ENCODE measurements around the gene CTNNA3. TPM values are rescaled to one million over a fixed set of nuclear protein-coding genes. Genes with fewer than 3 reads are reported as not detected.
"Not testable (repeated sequence)": the region's sequence is repeated elsewhere in the genome, so short reads cannot be mapped to it uniquely, and the experiment has no call there.

CTNNA3 gene
- total RNA-seq, 1 experiment from 2014 or later = not detected

- DNase-seq = no peak
- no peaks in the 10 kb centered on the region for H3K9me3 Mint-ChIP-seq (ENCODE audit: low read depth, unreplicated experiment)
- no peak overlapping the region for H3K27ac Mint-ChIP-seq (ENCODE audit: unreplicated experiment)
- no peaks in the 10 kb centered on the region for H3K4me1 Mint-ChIP-seq (ENCODE audit: low read depth, unreplicated experiment)
- CTCF ChIA-PET = interaction anchor here (0.6 to 2.6 kb wide), 8 partner anchors 9 to 157 kb away, joined by 3 to 40 read pairs (median 5); no protein-coding TSS in a partner anchor
- intact Hi-C loops (cut with micrococcal nuclease; ENCODE audit: unreplicated experiment) = loop anchor here (10.0 kb wide), 1 partner anchor 507 kb away; no protein-coding TSS in a partner anchor
- H3K4me3 Mint-ChIP-seq (ENCODE audit: low read depth, unreplicated experiment) = no peak overlapping the region
- TF ChIP-seq, protein P1, sequence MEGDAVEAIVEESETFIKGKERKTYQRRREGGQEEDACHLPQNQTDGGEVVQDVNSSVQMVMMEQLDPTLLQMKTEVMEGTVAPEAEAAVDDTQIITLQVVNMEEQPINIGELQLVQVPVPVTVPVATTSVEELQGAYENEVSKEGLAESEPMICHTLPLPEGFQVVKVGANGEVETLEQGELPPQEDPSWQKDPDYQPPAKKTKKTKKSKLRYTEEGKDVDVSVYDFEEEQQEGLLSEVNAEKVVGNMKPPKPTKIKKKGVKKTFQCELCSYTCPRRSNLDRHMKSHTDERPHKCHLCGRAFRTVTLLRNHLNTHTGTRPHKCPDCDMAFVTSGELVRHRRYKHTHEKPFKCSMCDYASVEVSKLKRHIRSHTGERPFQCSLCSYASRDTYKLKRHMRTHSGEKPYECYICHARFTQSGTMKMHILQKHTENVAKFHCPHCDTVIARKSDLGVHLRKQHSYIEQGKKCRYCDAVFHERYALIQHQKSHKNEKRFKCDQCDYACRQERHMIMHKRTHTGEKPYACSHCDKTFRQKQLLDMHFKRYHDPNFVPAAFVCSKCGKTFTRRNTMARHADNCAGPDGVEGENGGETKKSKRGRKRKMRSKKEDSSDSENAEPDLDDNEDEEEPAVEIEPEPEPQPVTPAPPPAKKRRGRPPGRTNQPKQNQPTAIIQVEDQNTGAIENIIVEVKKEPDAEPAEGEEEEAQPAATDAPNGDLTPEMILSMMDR (IDR thresholded peaks at IDR 0.05; ENCODE audit: unreplicated experiment) = no peak
- H3K27me3 Mint-ChIP-seq (ENCODE audit: unreplicated experiment) = peaks cover 67% of the 10 kb centered on the region
- BruUV-seq (replicated peaks) = no TSS peak
- H3K36me3 Mint-ChIP-seq (ENCODE audit: insufficient read depth, unreplicated experiment) = no peaks in the 10 kb centered on the region
These were observed 2.2 kb upstream of the CTNNA3 start for GRCh38 chr10:67698164-67698563.

DNA sequence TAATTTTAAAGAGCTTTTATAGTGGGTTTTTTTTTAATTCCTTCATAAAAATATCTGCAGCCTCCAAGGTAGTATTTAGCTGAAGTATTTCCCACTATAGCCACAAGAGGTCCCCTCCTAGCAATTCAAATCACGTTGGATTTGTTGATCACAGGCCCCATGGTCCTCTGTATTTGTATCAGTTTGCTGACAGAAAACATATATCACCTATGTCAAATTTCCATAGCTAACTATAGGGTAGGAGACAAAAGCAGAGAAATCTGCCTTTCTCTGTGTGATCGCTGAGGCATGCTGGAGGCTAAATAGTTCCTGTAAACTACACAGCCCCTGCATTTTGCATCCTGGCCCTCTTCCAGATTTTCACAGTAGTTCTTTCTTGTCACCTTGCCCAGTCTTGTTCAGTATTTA lies 1.7 kb upstream of the CTNNA3 start:
- CTCF ChIA-PET = interaction anchor here (0.6 to 2.6 kb wide), 9 partner anchors 9 to 158 kb away, joined by 3 to 40 read pairs (median 6); no protein-coding TSS in a partner anchor
- peak; percentile 44 for DNase-seq
- intact Hi-C loops (cut with micrococcal nuclease; ENCODE audit: unreplicated experiment) = loop anchor here (1.0 to 10.0 kb wide), 3 partner anchors 67 to 507 kb away; no protein-coding TSS in a partner anchor
- Mint-ChIP-seq H3K36me3 (ENCODE audit: insufficient read depth, unreplicated experiment) (no peaks in the 10 kb centered on the region), H3K27ac (ENCODE audit: unreplicated experiment) (no peak overlapping the region), H3K27me3 (ENCODE audit: unreplicated experiment) (peaks cover 63% of the 10 kb centered on the region), H3K4me1 (ENCODE audit: low read depth, unreplicated experiment) (no peaks in the 10 kb centered on the region), H3K4me3 (ENCODE audit: low read depth, unreplicated experiment) (no peak overlapping the region), H3K9me3 (ENCODE audit: low read depth, unreplicated experiment) (no peaks in the 10 kb centered on the region)
- TF ChIP-seq, protein P1 (IDR thresholded peaks at IDR 0.05; ENCODE audit: unreplicated experiment) = peak; percentile 57
- no TSS peak for BruUV-seq (replicated peaks)

DNA sequence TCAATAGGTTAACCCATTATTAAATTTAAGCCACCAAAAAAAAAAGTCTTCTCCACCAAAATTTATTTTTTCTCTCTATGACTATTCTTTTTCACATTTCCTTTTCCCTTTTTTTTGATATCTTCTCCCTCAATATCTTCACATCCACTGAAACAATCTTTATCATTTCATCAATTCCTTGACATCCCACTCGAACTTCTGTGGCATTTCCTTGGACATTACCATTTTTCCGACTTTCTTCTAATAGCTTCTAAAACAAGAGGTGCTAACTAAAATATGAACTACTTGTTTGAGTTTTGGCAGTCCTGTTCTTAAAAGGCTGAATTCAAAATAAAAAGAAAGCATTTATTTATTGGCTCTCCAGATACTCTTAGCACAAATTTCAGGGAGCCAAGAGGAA lies 684 bp upstream of the CTNNA3 start:
- TF ChIP-seq, protein P1 (IDR thresholded peaks at IDR 0.05; ENCODE audit: unreplicated experiment) = no peak
- H3K27me3 Mint-ChIP-seq (ENCODE audit: unreplicated experiment) = peaks cover 54% of the 10 kb centered on the region
- H3K36me3 Mint-ChIP-seq (ENCODE audit: insufficient read depth, unreplicated experiment) = no peaks in the 10 kb centered on the region
- H3K4me1 Mint-ChIP-seq (ENCODE audit: low read depth, unreplicated experiment) = no peaks in the 10 kb centered on the region
- BruUV-seq (replicated peaks) = no TSS peak
- H3K27ac Mint-ChIP-seq (ENCODE audit: unreplicated experiment) = no peak overlapping the region
- no peak overlapping the region for H3K4me3 Mint-ChIP-seq (ENCODE audit: low read depth, unreplicated experiment)
- CTCF ChIA-PET = interaction anchor here (1.3 to 2.6 kb wide), 4 partner anchors 10 to 159 kb away, joined by 3 to 40 read pairs (median 6); no protein-coding TSS in a partner anchor
- H3K9me3 Mint-ChIP-seq (ENCODE audit: low read depth, unreplicated experiment) = no peaks in the 10 kb centered on the region
- DNase-seq = no peak
- intact Hi-C loops (cut with micrococcal nuclease; ENCODE audit: unreplicated experiment) = loop anchor here (1.0 to 10.0 kb wide), 3 partner anchors 68 to 508 kb away; no protein-coding TSS in a partner anchor

DNA sequence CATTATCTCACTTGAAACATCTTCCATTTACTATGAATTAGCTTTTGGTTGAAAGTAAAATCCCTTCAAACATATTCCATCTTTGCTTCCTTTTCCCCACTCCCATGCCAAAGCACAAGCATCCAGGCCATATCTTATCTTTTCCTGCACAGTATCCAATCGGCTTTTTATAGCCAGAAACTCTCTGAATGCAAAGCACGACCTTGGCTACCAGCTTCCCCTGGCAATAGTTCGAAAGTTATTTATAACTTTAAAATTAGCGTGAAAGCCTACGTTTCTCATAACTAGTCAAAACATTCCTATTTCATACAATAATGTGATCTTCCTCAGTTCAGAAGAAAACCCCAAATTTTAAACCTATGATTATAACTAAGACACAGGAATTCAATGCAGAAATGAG lies 440 bp downstream of the CTNNA3 start:
- H3K4me3 Mint-ChIP-seq (ENCODE audit: low read depth, unreplicated experiment) = no peak overlapping the region
- H3K4me1 Mint-ChIP-seq (ENCODE audit: low read depth, unreplicated experiment) = no peaks in the 10 kb centered on the region
- H3K27me3 Mint-ChIP-seq (ENCODE audit: unreplicated experiment) = peaks cover 46% of the 10 kb centered on the region
- CTCF ChIA-PET = interaction anchor here (1.4 kb wide), 1 partner anchor 84 kb away, joined by 6 read pairs; no protein-coding TSS in a partner anchor
- TF ChIP-seq, protein P1 (IDR thresholded peaks at IDR 0.05; ENCODE audit: unreplicated experiment) = no peak
- peaks cover 2% of the 10 kb centered on the region for H3K9me3 Mint-ChIP-seq (ENCODE audit: low read depth, unreplicated experiment)
- H3K36me3 Mint-ChIP-seq (ENCODE audit: insufficient read depth, unreplicated experiment) = no peaks in the 10 kb centered on the region
- DNase-seq = no peak
- BruUV-seq (replicated peaks) = no TSS peak
- intact Hi-C loops (cut with micrococcal nuclease; ENCODE audit: unreplicated experiment) = loop anchor here (10.0 kb wide), 1 partner anchor 509 kb away; no protein-coding TSS in a partner anchor
- H3K27ac Mint-ChIP-seq (ENCODE audit: unreplicated experiment) = no peak overlapping the region

- peaks cover 46% of the 10 kb centered on the region for H3K27me3 Mint-ChIP-seq (ENCODE audit: unreplicated experiment)
- intact Hi-C loops (cut with micrococcal nuclease; ENCODE audit: unreplicated experiment) = loop anchor here (10.0 kb wide), 1 partner anchor 513 kb away; no protein-coding TSS in a partner anchor
- H3K9me3 Mint-ChIP-seq (ENCODE audit: low read depth, unreplicated experiment); DNase-seq; H3K27ac Mint-ChIP-seq (ENCODE audit: unreplicated experiment); H3K4me3 Mint-ChIP-seq (ENCODE audit: low read depth, unreplicated experiment); CTCF ChIA-PET; H3K4me1 Mint-ChIP-seq (ENCODE audit: low read depth, unreplicated experiment); H3K36me3 Mint-ChIP-seq (ENCODE audit: insufficient read depth, unreplicated experiment); BruUV-seq (replicated peaks): not testable (repeated sequence)
These were observed 4.1 kb downstream of the CTNNA3 start for GRCh38 chr10:67691861-67692260.

DNA sequence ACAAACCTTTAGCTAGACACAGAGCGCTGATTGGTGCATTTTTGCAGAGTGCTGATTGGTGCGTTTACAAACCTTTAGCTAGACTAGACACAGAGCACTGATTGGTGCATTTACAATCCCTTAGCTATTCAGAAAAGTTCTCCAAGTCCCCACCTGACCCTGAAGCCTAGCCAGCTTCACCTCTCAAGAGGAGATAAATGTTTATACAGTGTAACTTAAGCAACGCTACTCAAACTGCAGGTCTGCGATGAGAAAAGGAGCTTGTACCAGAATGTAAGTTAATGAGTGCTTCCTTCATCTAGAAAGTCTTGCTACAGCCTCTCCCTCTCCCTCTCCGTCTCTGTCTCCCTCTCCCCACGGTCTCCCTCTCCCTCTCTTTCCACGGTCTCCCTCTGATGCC lies 5.5 kb downstream of the CTNNA3 start:
- H3K4me3 Mint-ChIP-seq (ENCODE audit: low read depth, unreplicated experiment); BruUV-seq (replicated peaks); H3K36me3 Mint-ChIP-seq (ENCODE audit: insufficient read depth, unreplicated experiment); H3K27ac Mint-ChIP-seq (ENCODE audit: unreplicated experiment); DNase-seq; CTCF ChIA-PET; H3K9me3 Mint-ChIP-seq (ENCODE audit: low read depth, unreplicated experiment); H3K4me1 Mint-ChIP-seq (ENCODE audit: low read depth, unreplicated experiment): not testable (repeated sequence)
- H3K27me3 Mint-ChIP-seq (ENCODE audit: unreplicated experiment) = peaks cover 42% of the 10 kb centered on the region
- intact Hi-C loops (cut with micrococcal nuclease; ENCODE audit: unreplicated experiment) = loop anchor here (10.0 kb wide), 1 partner anchor 514 kb away; no protein-coding TSS in a partner anchor

DNA sequence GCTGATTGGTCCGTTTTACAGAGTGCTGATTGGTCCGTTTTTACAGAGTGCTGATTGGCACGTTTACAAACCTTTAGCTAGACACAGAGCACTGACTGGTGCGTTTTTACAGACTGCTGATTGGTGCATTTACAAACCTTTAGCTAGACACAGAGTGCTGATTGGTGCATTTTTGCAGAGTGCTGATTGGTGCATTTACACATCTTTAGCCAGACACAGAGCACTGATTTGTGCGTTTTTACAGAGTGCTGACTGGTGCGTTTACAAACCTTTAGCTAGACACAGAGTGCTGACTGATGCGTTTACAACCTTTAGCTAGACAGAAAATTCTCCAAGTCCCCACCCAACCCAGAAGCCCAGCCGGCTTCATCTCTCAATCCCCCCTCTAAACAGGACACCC lies 11.9 kb downstream of the CTNNA3 start:
- H3K27me3 Mint-ChIP-seq (ENCODE audit: unreplicated experiment) = peaks cover 38% of the 10 kb centered on the region
- H3K9me3 Mint-ChIP-seq (ENCODE audit: low read depth, unreplicated experiment); H3K27ac Mint-ChIP-seq (ENCODE audit: unreplicated experiment); DNase-seq; BruUV-seq (replicated peaks); intact Hi-C loops (cut with micrococcal nuclease; ENCODE audit: unreplicated experiment); CTCF ChIA-PET; H3K4me3 Mint-ChIP-seq (ENCODE audit: low read depth, unreplicated experiment); H3K36me3 Mint-ChIP-seq (ENCODE audit: insufficient read depth, unreplicated experiment); H3K4me1 Mint-ChIP-seq (ENCODE audit: low read depth, unreplicated experiment): not testable (repeated sequence)
